GM18520 (cell line): ENCODE results near the gene CD274.
"Not testable (repeated sequence)": the region's sequence is repeated elsewhere in the genome, so short reads cannot be mapped to it uniquely, and the experiment has no call there.

ENCODE experiments used
- ATAC-seq: cut with Tn5 transposase; IDR thresholded peaks from one replicate; pipeline ENCODE4 v1.9.1; 2021; ENCODE audit not compliant: unreplicated experiment

CD274 gene

DNA sequence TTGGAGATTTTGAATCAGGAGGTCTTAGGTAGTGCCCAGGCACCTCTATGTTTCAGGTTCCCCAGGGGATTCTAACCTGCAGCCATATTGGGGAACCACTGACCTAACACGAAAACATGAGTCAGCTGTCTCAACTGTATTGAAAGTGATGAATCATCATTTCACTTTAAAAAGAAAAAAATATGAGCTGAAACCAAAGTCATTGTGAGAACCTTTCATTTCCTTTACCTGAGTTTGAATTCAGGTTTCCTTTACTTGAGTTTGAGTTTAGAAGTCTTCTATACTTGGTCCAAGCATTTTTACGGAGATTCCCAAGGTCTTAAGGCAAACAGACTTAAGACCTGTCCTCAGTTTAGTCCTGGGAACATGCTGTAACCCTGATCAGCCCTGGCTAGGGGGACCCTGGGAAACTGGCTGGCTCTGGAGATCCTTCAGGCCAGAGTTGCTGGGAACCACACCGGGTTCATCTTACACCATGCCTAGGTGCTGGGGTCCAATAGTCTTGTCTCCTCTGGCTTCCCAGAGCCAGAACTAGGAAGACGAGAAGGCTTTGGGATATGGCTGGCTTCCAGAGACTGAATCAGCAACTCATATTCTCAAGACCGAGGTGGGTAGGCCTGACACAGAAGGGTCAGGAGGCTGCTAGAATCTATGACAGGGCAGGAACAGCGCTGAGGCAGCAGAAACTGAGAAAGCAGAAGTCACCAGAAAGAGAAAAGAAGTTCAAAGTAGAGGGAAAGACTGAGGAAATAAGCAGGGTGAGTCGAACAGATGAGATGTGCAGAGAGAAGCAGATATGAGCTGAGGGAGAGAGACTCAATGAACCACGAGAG lies 43.6 kb downstream of the CD274 start:
- peak; percentile 80 for ATAC-seq

DNA sequence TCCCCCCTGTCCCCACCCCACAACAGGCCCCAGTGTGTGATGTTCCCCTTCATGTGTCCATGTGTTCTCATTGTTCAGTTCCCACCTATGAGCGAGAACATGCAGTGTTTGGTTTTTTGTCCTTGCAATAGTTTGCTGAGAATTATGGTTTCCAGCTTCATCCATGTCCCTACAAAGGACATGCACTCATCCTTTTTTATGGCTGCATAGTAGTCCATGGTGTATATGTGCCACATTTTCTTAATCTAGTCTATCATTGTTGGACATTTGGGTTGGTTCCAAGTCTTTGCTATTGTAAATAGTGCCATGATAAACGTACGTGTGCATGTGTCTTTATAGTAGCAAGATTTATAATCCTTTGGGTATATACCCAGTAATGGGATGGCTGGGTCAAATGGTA lies 44.4 kb downstream of the CD274 start:
- ATAC-seq = not testable (repeated sequence)

DNA sequence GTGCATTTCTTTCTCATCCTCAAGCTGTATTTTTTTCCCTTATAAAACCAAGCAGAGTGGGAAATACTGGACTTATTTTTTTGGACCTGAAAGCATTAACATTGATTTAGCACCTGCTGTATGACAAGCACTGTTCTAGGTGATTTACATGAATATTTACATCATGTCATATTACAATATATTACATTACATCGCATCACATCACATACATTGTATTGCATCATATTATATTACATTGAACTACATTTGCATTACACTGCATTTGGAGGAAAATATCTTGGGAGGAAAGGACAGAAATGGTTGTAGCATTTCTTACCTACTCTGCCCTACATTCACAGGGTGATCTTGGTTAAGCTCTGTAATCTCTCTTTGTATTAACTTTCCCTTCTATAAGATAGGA lies 48.8 kb downstream of the CD274 start:
- ATAC-seq = no peak

DNA sequence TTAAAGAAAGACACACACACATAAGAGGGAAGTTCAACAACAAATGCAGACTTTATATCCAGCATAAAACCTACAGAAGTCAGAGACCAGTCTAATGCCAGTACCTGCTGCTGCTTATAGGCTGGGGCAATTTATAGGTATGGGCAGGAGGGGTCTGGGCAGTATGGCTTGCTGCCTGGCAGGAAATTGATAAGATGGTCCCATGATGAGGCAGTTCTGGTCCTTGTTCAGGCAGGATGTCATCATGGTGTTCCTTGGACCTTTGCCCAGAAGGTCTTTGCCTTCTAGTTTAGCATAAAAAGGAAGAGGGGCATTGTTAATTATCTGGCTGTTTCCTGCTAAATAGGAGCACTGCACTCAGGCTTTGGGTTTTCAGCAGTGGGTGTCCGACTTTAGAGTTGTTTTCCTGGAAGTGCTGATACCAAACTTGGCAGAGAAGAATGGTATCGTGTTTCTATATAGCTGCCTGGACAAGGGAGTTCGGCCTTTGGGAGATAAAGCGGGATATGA lies 49.6 kb downstream of the CD274 start:
- no peak for ATAC-seq

DNA sequence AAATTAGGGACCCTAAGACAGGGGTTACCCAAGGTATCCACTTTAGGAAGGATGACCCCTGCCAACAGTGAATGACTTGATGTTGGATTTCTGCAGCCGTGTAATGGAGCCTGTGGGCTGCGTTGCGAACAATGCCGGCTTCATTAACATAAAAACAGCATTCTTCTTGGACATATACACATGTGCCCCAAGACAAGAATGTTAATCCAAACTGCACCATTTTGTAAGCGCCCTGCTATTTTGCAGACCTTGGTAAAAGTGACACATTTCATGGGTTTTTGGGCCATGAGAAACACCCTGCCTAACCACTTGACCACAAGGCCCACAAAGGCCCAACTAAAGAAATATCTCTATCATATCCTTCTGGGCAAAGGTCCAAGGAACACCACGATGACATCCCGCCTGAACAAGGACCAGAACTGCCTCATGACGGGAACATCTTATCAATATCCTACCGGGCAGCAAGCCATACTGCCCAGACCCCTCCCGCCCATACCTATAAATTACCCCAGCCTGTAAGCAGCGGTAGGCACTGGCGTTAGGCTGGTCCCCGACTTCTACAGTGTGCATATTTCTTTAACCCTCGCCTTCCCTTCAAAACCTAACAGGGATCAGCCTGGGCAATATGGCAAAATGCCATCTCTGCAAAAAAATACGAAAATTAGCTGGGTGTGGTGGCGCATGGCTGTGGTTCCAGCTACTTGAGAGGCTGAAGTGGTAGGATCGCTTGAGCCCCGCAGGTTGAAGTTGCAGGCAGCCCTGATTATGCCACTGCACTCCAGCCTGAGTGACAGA lies 50.3 kb downstream of the CD274 start:
- no peak for ATAC-seq

DNA sequence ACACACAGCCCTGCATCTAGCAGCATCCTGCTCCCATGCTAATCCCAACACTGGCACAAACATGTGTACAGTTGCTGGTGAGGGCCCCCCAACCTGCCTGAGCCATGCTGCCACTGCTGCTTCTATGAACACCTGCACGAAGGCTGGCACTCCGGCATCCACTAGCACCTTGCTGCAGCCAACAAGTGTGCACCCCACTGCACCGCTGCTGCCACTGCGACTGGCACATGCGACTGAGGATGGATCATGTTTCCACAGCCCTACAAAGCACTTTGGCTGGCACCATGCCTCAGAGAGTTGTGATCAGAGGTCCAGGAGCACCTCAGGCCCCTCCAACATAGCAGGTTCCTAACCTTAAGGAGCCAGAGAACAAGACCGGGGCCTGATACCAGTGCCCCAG lies 52.2 kb downstream of the CD274 start:
- no peak for ATAC-seq

DNA sequence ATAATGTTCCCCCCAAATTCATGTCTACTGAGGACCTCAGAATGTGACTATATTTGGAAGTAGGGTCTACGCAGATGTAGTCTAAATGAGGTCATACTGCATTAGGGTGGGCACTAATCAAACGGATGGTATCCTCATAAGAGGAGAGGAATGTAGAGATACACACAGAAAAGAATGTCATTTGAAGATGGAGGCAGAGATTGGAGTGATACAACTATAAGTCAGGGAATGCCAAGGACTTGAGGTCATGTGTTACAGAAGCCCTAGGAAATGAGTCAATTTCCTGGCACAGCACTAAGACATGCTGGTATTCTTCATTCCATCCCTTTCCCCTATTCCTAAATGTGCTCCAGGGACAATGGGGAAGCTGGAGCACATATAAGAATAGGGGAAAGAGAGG lies 59.2 kb downstream of the CD274 start:
- ATAC-seq = no peak

DNA sequence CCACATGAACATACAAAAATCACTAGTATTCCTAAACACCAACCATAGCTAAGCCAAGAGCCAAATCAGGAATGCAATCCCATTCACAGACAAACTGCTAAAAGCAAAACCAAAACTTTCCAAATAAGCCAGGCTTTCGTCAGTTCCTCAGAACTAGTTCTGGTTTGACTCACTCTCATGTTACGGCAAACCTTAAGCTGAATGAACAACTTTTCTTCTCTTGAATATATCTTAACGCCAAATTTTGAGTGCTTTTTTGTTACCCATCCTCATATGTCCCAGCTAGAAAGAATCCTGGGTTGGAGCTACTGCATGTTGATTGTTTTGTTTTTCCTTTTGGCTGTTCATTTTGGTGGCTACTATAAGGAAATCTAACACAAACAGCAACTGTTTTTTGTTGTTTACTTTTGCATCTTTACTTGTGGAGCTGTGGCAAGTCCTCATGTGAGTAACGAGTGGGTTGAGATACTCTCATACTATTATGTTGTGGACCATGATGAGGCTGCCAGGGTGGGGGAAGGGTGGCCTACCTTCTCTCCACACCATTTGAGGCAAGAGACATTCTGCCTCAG lies 60.1 kb downstream of the CD274 start, which contains the start of gene PDCD1LG2:
PDCD1LG2 (plus strand) TSS at position 172 of the 572 bp plus-strand sequence. CDS start 12,016 bp downstream, outside the sequence.
- ATAC-seq = peak; percentile 43

DNA sequence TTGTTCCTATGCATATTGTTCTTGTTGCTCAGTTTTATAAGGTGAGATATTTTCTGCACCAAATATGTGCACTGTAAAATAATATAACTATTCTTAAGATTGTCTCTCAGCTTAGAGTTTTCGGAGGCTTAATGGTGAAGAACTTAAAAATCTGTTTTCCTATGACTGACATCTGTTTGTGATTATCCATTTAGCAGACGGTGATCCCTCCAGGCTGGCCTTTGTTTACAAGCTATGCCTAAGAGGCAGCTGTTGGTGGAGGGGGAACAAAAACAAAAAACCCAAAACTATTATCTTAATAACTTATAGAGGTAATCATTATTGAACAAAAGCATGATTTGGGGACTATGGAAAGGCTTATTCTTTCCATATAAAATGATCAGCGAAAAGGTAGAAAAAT lies 60.6 kb downstream of the CD274 start:
- no peak for ATAC-seq

DNA sequence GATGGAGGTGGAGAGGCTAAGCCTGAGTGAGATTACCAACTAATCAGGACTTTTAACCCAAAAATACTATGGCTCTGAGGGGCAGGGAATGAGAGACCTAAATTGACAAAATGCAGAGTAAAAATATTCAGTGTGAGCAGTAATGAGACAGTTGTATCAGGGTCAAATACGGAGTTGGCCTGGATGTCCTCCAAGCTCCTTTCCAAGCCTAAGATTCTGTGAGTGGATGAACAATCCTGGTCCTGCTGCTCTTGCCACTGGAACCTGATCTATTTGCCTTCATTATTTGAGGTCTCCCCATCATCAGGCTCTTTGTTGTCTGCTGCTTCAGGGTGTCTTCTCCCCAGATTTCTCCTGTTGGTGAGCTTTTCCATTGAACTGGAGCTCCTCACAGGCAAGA lies 61.1 kb downstream of the CD274 start:
- no peak for ATAC-seq

DNA sequence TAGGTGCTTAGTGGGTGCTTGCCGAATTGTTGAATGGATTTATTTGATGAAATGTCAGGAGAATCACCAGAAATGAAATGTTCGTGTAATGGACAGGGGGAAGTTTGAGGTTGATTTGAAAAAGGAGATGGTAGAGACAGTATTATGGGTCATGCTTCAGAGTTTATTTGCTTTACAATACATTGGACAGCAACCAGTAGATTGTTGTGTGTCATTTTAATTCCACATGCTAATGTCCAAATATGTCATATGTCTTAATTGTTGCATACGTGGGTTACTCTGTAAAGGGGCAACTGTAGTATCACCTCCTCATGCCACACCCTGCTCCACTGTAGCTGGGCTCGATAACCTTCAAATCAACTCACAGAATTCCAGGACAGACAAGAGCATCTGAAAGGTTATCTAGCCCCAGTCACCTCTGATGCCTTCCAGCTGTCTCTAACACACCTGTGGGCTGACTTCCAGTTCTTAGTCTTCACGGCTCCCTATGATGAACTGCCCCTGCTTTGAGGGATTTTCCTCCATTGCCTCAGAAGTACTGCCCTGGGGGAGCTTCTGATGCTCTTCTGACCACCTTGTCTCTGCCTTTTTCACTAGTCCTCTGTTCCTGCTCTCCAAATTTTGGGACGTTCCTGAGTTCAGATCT lies 61.7 kb downstream of the CD274 start:
- ATAC-seq = no peak

DNA sequence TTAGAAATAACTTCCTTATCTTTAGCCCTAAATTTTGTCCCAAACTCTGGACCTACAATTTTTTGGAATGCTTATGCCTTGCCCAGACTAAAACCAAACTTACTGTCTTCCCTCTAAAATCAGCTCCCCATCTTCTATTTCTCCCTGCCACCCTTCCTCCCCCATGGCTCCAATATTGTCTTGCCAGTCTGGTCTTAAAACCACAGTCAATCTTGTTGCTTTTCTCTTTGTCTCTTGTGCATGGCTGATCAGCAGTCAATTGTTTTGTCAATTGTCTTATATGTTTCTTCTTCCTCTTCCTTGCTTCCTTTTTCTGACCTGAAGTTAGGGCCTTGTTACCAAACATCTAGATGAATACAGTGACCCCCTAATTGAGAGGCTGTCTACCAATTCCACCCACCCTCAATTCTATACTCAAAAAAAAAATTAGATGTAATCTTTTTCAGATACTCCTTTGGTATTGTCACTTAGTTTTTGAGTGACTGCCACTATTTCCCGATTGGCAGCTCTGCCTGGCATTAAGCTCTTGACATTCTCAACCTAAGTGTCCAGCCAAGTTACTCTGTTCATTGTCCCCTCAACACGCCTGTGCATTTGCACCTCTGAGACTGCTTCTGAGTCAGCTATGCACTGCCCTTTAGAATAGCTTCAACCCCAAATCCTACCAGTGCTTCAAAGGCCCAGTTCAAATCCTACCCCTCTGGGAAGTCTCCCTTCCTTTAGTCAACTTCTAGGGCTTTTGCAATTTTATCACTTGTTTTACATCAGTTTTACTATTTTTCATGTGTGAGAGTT lies 62.5 kb downstream of the CD274 start:
- ATAC-seq = no peak

DNA sequence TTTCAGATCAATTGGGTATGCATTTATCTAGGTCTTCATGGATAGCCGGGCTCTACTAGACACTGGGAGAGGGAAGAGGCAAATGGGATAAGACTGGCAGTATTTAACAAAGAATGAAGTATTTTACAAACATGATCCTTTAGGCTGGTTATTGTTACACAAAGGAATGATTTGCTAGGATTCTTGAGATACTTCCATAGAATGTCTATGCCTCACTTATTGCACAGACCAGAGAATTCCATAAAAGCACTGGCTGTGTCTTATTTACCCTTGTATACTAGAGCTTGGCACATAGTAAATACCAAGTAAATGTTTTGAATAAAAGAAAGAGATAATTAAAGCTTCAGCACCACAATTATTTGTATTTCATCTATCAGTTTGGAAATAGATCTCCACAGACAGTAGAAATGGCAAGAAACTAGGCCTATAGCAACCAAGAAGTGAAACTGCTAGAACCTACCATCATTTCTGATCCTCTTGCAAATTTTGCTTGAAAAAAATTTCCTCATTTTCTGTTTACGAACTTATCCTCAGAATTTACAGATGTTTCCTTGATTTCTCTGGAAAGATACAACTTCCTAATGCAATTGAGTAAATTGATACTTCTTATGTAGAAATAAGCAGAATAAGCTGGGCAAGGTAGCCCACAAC lies 63.7 kb downstream of the CD274 start:
- no peak for ATAC-seq

DNA sequence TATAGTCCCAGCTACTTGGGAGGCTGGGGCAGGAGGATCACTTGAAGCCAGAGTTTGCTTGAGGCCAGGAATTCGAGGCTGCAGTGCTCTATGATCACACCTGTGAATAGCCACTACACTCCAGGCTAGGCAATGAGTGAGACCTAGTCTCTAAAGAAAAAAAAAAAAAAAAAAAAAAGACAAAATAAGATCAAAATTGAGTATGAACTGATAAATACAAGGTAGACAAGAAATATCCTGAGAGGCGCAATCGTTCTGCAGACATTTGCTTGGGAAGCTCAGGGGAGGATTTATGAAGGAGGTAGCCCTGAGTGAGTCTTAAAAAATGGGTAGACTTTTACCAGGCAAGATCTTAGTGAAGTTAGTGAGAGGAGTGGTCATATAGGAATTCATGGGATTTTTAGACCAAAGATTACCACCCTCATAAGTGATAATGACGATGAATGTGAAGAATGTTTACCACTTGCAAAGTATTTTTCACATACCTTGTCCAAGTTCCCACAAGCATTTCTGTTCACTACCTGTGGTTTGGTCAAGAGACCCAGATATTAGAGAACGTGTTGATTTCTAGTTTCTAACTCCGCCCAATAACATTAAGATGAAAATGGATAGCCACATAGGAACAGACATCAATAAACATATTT lies 64.4 kb downstream of the CD274 start:
- ATAC-seq = no peak

DNA sequence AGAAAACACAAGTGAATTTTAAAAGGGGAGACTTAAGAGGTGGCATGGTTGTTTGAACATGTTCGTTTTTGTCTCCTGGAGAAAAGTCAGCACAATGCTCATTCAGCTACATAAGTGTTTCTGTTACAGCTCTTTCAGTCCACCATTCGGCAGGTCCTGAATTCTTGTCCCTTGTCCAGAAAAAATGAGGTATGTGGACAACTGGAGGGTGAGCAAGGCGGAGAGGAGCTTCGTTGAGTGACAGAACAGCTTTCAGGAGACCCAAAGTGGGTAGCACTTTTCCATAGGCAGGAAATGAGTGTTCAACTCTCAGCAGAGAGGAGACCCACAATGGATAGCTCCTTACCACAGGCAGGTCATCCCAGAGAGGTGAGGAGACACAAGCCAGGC lies 64.9 kb downstream of the CD274 start:
- no peak for ATAC-seq

DNA sequence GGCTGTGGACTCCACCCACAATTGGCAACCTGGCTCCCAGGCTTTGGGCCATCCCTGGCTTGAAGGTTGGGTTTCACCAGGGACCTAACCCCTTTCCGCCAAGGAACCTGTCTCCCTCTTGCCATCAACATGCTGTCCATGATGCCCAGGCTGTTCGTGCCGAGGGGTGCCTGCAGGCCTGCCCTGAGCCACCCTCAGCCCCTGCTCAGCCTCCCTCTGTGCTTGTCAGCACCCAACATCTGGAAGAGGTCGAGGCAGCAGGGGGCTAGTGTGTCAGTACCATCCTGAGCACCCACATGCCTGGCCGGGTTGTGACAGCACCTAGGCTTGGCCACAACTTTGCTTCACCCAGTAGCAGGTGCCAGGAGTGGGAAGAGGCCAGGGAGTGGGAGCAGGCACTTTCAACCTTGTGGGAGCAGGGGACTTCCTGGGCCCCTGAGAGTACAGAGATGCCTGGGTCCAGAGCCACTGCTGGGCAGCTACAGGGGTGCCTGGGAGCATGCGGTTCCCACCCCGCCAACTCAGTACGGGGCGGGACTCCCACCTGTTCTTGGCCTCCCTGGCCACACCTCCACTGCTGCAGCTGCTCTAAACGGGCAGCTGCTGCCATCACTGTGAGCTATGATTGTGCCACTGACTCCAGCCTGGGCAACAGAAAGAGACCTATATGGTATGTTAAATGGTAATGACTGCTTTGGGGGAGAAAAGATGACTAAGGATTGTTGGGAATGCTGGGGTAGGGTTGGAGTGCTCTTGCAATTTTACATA lies 66.3 kb downstream of the CD274 start:
- no peak for ATAC-seq

DNA sequence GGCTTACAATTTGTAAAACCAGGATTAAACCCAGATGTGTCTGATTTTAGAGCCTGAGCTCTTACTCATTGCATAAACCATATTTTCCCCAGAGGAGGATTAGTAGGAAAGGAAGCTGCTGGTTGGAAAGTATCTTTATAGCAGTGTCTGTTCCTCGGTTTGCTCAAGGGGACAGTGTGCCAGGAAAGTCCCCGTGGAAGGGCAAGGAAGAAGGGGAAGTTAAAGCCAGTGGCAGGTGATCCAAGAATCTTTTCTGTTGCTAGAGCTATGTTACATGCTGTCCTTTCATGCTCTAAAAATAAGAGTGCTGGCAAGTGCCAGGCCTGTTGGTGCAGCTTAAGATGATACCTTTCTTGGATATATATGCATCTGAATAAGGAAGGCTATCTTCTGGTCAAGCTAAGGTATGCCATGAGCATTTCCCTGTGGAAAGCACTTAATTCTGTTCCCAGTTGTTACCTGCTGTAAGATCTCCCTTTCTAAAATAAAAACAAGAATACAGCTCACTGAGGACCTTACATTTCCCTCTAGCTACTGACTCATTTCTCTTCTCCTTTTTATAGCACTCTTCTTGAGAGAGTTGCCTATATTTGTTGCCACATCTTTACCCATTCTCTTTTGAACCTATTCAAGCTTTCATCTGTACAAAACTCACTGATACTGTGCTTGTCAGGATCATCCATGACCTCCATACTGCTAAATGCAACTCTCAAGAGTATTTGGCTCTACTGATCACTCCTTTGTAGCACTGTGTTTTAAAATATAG lies 68.0 kb downstream of the CD274 start:
- ATAC-seq = peak; percentile 48

DNA sequence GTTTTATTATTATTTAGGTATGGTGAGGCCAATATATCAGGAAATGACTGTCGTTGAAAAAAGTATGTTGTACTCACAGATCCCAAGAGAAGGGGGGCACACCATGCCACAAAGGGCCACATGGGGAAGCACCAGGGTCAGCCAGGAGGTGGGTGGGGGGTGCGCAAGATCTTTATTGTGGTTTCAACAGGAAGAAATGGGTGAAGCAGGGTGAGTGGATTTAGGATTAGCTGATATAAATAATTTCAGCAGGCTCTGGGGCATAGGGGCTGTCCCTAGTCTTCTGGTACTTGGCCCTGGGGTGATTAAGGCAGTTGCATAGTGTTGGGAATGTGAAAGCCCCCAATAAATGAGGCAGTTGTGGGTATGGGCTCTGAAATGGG lies 68.6 kb downstream of the CD274 start:
- ATAC-seq = no peak
